Parathyroid adenoma (tissue), 2 donors: Measurements from ENCODE around the gene GPR89A.
"Not testable (repeated sequence)": the region's sequence is repeated elsewhere in the genome, so short reads cannot be mapped to it uniquely, and the experiment has no call there.

Experiments used
- H2AFZ ChIP-seq: fragments of 300-600 bp; sonication (generic); one replicate; pipeline ENCODE4 v1.7.0; 2017; ENCODE audit warnings: antibody characterized with exemption, mild to moderate bottlenecking
- H3K27ac ChIP-seq: fragments of 300-600 bp; sonication (generic); one replicate; pipeline ENCODE4 v1.7.0; 2017
- H3K27me3 ChIP-seq: fragments of 300-600 bp; sonication (generic); one replicate; pipeline ENCODE4 v1.7.0; 2017; ENCODE audit warnings: low read length; ENCODE audit not compliant: control insufficient read depth, insufficient read depth
- H3K36me3 ChIP-seq: fragments of 300-600 bp; sonication (generic); one replicate; pipeline ENCODE4 v1.7.0; 2017; ENCODE audit warnings: low read length; ENCODE audit not compliant: control insufficient read depth, insufficient read depth
- H3K4me1 ChIP-seq: fragments of 300-600 bp; sonication (generic); one replicate; pipeline ENCODE4 v1.7.0; 2017; ENCODE audit warnings: control low read depth
- H3K4me2 ChIP-seq: fragments of 300-600 bp; sonication (generic); one replicate; pipeline ENCODE4 v1.7.0; 2017; ENCODE audit warnings: low read length
- H3K4me3 ChIP-seq: fragments of 300-600 bp; sonication (generic); one replicate; pipeline ENCODE4 v1.7.0; 2017; ENCODE audit warnings: low read depth, low read length
- H3K79me2 ChIP-seq: fragments of 300-600 bp; sonication (generic); one replicate; pipeline ENCODE4 v1.7.0; 2017; ENCODE audit warnings: control low read depth
- H3K9ac ChIP-seq: fragments of 300-600 bp; sonication (generic); one replicate; pipeline ENCODE4 v1.7.0; 2017; ENCODE audit warnings: mild to moderate bottlenecking
- H3K9me3 ChIP-seq: fragments of 300-600 bp; sonication (generic); one replicate; pipeline ENCODE4 v1.7.0; 2017; ENCODE audit warnings: low read length; ENCODE audit not compliant: control insufficient read depth
- CTCF ChIP-seq: fragments of 300-600 bp; sonication (generic); IDR thresholded peaks from one replicate; pipeline ENCODE4 v1.7.0; 2017; ENCODE audit warnings: antibody characterized with exemption, mild to moderate bottlenecking
- donor health status: primary hyperparathyroidism.

Gene GPR89A

GRCh38 chr1:145607833-145608733 lies at the start of gene GPR89A:
TSS of gene GPR89A (plus strand) at chr1:145607988. CDS start at chr1:145608134, 146 bp downstream.
- not testable (repeated sequence) for H3K9me3 ChIP-seq, H3K9ac ChIP-seq, H3K79me2 ChIP-seq, H3K36me3 ChIP-seq, H3K4me1 ChIP-seq, H3K27me3 ChIP-seq
- Histone ChIP-seq H2AFZ (peak within 1 kb of the TSS; percentile 90), H3K4me2 (peak within 1 kb of the TSS; percentile 61), H3K27ac (peak within 1 kb of the TSS; percentile 47), H3K4me3 (peak within 1 kb of the TSS; percentile 78)

GRCh38 chr1:145586820-145587219 lies 21.0 kb upstream of the GPR89A start:
- H3K4me3 ChIP-seq, H3K27ac ChIP-seq, H3K79me2 ChIP-seq, H3K9ac ChIP-seq, H3K4me2 ChIP-seq, H3K9me3 ChIP-seq, H3K27me3 ChIP-seq, H2AFZ ChIP-seq, H3K4me1 ChIP-seq, H3K36me3 ChIP-seq: not testable (repeated sequence)

GRCh38 chr1:145590806-145591205 lies 17.0 kb upstream of the GPR89A start:
- H3K4me1 ChIP-seq, H3K4me3 ChIP-seq, H3K9me3 ChIP-seq, H3K27me3 ChIP-seq, H3K4me2 ChIP-seq, H2AFZ ChIP-seq, H3K27ac ChIP-seq, H3K9ac ChIP-seq, H3K79me2 ChIP-seq, H3K36me3 ChIP-seq: not testable (repeated sequence)

GRCh38 chr1:145592347-145592746 lies 15.4 kb upstream of the GPR89A start:
- not testable (repeated sequence) for H3K27ac ChIP-seq, H3K9ac ChIP-seq, H3K4me1 ChIP-seq, H3K9me3 ChIP-seq, H3K36me3 ChIP-seq, H3K4me2 ChIP-seq, H3K4me3 ChIP-seq, H3K79me2 ChIP-seq, H3K27me3 ChIP-seq, H2AFZ ChIP-seq

- H2AFZ ChIP-seq, H3K27me3 ChIP-seq, H3K9me3 ChIP-seq, H3K9ac ChIP-seq, H3K4me2 ChIP-seq, H3K4me3 ChIP-seq, H3K27ac ChIP-seq, H3K4me1 ChIP-seq, H3K79me2 ChIP-seq, H3K36me3 ChIP-seq: not testable (repeated sequence)
Observed at GRCh38 chr1:145595421-145595820, 12.4 kb upstream of the GPR89A start.

GRCh38 chr1:145596236-145596635 lies 11.6 kb upstream of the GPR89A start:
- H3K4me2 ChIP-seq, H2AFZ ChIP-seq, H3K4me3 ChIP-seq, H3K27ac ChIP-seq, H3K36me3 ChIP-seq, H3K9ac ChIP-seq, H3K4me1 ChIP-seq, H3K9me3 ChIP-seq, H3K27me3 ChIP-seq, H3K79me2 ChIP-seq: not testable (repeated sequence)

- H3K36me3 ChIP-seq, H3K9ac ChIP-seq, H3K79me2 ChIP-seq, H3K4me2 ChIP-seq, H3K4me1 ChIP-seq, H3K9me3 ChIP-seq, H2AFZ ChIP-seq, H3K27ac ChIP-seq, H3K4me3 ChIP-seq, H3K27me3 ChIP-seq: not testable (repeated sequence)
Observed at GRCh38 chr1:145599426-145599825, 8.4 kb upstream of the GPR89A start.

- Histone ChIP-seq H3K4me3 (no peak overlapping the region), H2AFZ (no peak overlapping the region), H3K9me3 (no peaks in the 10 kb centered on the region), H3K36me3 (no peaks in the 10 kb centered on the region), H3K27ac (no peak overlapping the region), H3K4me2 (no peak overlapping the region), H3K9ac (no peak overlapping the region), H3K79me2 (no peaks in the 10 kb centered on the region), H3K27me3 (no peaks in the 10 kb centered on the region), H3K4me1 (no peaks in the 10 kb centered on the region)
- no peak for TF ChIP-seq CTCF
Observed at GRCh38 chr1:145601593-145601992, 6.2 kb upstream of the GPR89A start.

GRCh38 chr1:145606840-145607239 lies 948 bp upstream of the GPR89A start:
- not testable (repeated sequence) for H3K27me3 ChIP-seq, H3K9me3 ChIP-seq, H3K79me2 ChIP-seq, H3K9ac ChIP-seq, H3K4me3 ChIP-seq, H3K27ac ChIP-seq, H2AFZ ChIP-seq, H3K4me2 ChIP-seq, H3K4me1 ChIP-seq, H3K36me3 ChIP-seq

GRCh38 chr1:145607289-145607688 lies 499 bp upstream of the GPR89A start:
- H3K4me2 ChIP-seq, H3K27me3 ChIP-seq, H3K9me3 ChIP-seq, H3K27ac ChIP-seq, H3K79me2 ChIP-seq, H3K4me3 ChIP-seq, H2AFZ ChIP-seq, H3K4me1 ChIP-seq, H3K9ac ChIP-seq, H3K36me3 ChIP-seq: not testable (repeated sequence)
